Erythroblast (primary cell): ENCODE measurements around the gene SIPA1.
A peak's percentile ranks its signal among the peaks of the same experiment; 100 is the strongest.

ENCODE experiments used
- DNase-seq, 2 experiments: peaks; one replicate each; lab custom pipeline; 2025; lab: John Stamatoyannopoulos, UW
- GATA1 ChIP-seq: IDR thresholded peaks from 2 replicates; pipeline ENCODE4 v1.6.1; 2011; ENCODE audit warnings: low read depth, mild to moderate bottlenecking, control low read depth, low read length, moderate library complexity
- POLR2A ChIP-seq: IDR thresholded peaks from 2 replicates; pipeline ENCODE4 v1.6.1; 2011; ENCODE audit warnings: mild to moderate bottlenecking, low read length

SIPA1 gene

GRCh38 chr11:65649656-65650546 lies 12.0 kb downstream of the SIPA1 start:
- DNase-seq: no peak
- TF ChIP-seq GATA1: no peak
- no peak for TF ChIP-seq POLR2A

- TF ChIP-seq POLR2A (no peak), GATA1 (no peak)
- no peak for DNase-seq
Measured at GRCh38 chr11:65650547-65651338, 12.8 kb downstream of the SIPA1 start.

- no peak for TF ChIP-seq GATA1
- TF ChIP-seq POLR2A: no peak
- no peak for DNase-seq
Measured at GRCh38 chr11:65651339-65651588, 13.4 kb downstream of the SIPA1 start.

GRCh38 chr11:65651589-65652510 lies 13.9 kb downstream of the SIPA1 start:
- DNase-seq: peak; percentile 72 to 86

GRCh38 chr11:65652511-65653228 lies 14.8 kb downstream of the SIPA1 start:
- no peak for TF ChIP-seq GATA1
- peak; percentile 73 for TF ChIP-seq POLR2A
- peak; percentile 88 to 94 for DNase-seq

More at GRCh38 chr11:65651589-65652510, 13.9 kb downstream of the SIPA1 start:
- TF ChIP-seq POLR2A (no peak), GATA1 (no peak)

GRCh38 chr11:65653229-65654225 lies 15.6 kb downstream of the SIPA1 start:
- no peak for DNase-seq
- no peak for TF ChIP-seq GATA1
- peak; percentile 59 for TF ChIP-seq POLR2A

GRCh38 chr11:65654375-65655349 lies 16.8 kb downstream of the SIPA1 start:
- DNase-seq: no peak
- TF ChIP-seq GATA1: no peak
- TF ChIP-seq POLR2A: no peak

- no peak for DNase-seq
- TF ChIP-seq POLR2A: no peak
- no peak for TF ChIP-seq GATA1
Measured at GRCh38 chr11:65655570-65656332, 17.9 kb downstream of the SIPA1 start.

GRCh38 chr11:65657426-65657825 lies 19.5 kb downstream of the SIPA1 start:
- no peak for DNase-seq
- no peak for TF ChIP-seq GATA1
- TF ChIP-seq POLR2A: no peak
